Left ventricle myocardium inferior (tissue), 1 donor: ENCODE results near the gene GTF2F2. TPM values are rescaled to one million over a fixed set of nuclear protein-coding genes. Genes with fewer than 3 reads are reported as not detected.

ENCODE experiments used
- DNase-seq: peaks from one replicate; pipeline ENCODE4 v3.0.0-alpha.2; 2020
- H3K27ac ChIP-seq: fragments of 200-600 bp; replicated peaks from 2 replicates; pipeline ENCODE4 v1.8.0; 2021
- H3K27me3 ChIP-seq: fragments of 200-600 bp; 2 replicates; pipeline ENCODE4 v1.8.0; 2021; ENCODE audit warnings: low read depth
- H3K36me3 ChIP-seq: fragments of 200-600 bp; 2 replicates; pipeline ENCODE4 v1.8.0; 2021
- H3K4me1 ChIP-seq: fragments of 200-600 bp; 2 replicates; pipeline ENCODE4 v1.8.0; 2021
- H3K4me3 ChIP-seq: fragments of 200-600 bp; 2 replicates; pipeline ENCODE4 v1.8.0; 2021; ENCODE audit warnings: mild to moderate bottlenecking, moderate library complexity
- H3K9me3 ChIP-seq: fragments of 200-600 bp; replicated peaks from 2 replicates; pipeline ENCODE4 v1.8.0; 2021
- CTCF ChIP-seq: fragments of 200-600 bp; IDR thresholded peaks from 2 replicates; pipeline ENCODE4 v1.8.0; 2021; ENCODE audit warnings: antibody characterized with exemption, mild to moderate bottlenecking, borderline replicate concordance
- intact Hi-C: fragments of 100-400 bp; cut with micrococcal nuclease; formaldehyde crosslinking; loops from one replicate; pipeline ENCODE4 v1.11.0; 2022
- total RNA-seq: library from RNA; stranded (reverse); fragmentation: NEBNext Ultra II Directional; extraction: Animal tissue kit (Norgen Biotek cat#: 25700); gene quantifications from one replicate; pipeline ENCODE4 v1.2.1, GENCODE V29; 2021
- donor health status: DM: no; HTN: yes; CAD: no; lungs with severe emphysema.

The GTF2F2 gene
- total RNA-seq, 1 donor from 2014 or later, result 23.1 TPM

- no peak for TF ChIP-seq CTCF
- Histone ChIP-seq H3K4me3 (no peak overlapping the region), H3K9me3 (no peaks in the 10 kb centered on the region), H3K4me1 (no peaks in the 10 kb centered on the region), H3K36me3 (peaks cover 20% of the 10 kb centered on the region), H3K27me3 (no peaks in the 10 kb centered on the region), H3K27ac (no peak overlapping the region)
- DNase-seq, result no peak
- intact Hi-C loops, result no loop called here
Observed at GRCh38 chr13:45162194-45162593, 41.9 kb downstream of the GTF2F2 start.

- Histone ChIP-seq H3K27ac (no peak overlapping the region), H3K4me1 (peaks cover 5% of the 10 kb centered on the region), H3K4me3 (no peak overlapping the region), H3K9me3 (no peaks in the 10 kb centered on the region), H3K27me3 (no peaks in the 10 kb centered on the region), H3K36me3 (peaks cover 17% of the 10 kb centered on the region)
- DNase-seq, result no peak
- intact Hi-C loops, result no loop called here
- no peak for TF ChIP-seq CTCF
Observed at GRCh38 chr13:45162821-45163220, 42.5 kb downstream of the GTF2F2 start.

- intact Hi-C loops, result no loop called here
- Histone ChIP-seq H3K4me3 (no peak overlapping the region), H3K36me3 (peaks cover 12% of the 10 kb centered on the region), H3K27me3 (no peaks in the 10 kb centered on the region), H3K27ac (no peak overlapping the region), H3K9me3 (no peaks in the 10 kb centered on the region), H3K4me1 (peaks cover 12% of the 10 kb centered on the region)
- TF ChIP-seq CTCF, result no peak
- DNase-seq, result no peak
Observed at GRCh38 chr13:45166858-45167257, 46.5 kb downstream of the GTF2F2 start.

GRCh38 chr13:45167611-45168554, 47.6 kb downstream of the GTF2F2 start:
- Histone ChIP-seq H3K9me3 (no peaks in the 10 kb centered on the region), H3K27ac (no peak overlapping the region), H3K4me1 (peaks cover 12% of the 10 kb centered on the region), H3K4me3 (no peak overlapping the region), H3K36me3 (peaks cover 12% of the 10 kb centered on the region), H3K27me3 (no peaks in the 10 kb centered on the region)
- intact Hi-C loops, result no loop called here
- TF ChIP-seq CTCF, result no peak
- DNase-seq, result peak; percentile 37

- H3K9me3 ChIP-seq, result no peaks in the 10 kb centered on the region
- intact Hi-C loops, result no loop called here
- H3K36me3 ChIP-seq, result peaks cover 11% of the 10 kb centered on the region
- H3K27ac ChIP-seq, result no peak overlapping the region
- DNase-seq, result no peak
- H3K4me3 ChIP-seq, result no peak overlapping the region
- no peak for TF ChIP-seq CTCF
- H3K4me1 ChIP-seq, result peaks cover 12% of the 10 kb centered on the region
- no peaks in the 10 kb centered on the region for H3K27me3 ChIP-seq
Observed at GRCh38 chr13:45168555-45168930, 48.2 kb downstream of the GTF2F2 start.
